Mesendoderm (in vitro differentiated cells): ENCODE results near the gene FSIP1.

Experiments
- DNase-seq: peaks from one replicate; pipeline ENCODE4 v3.0.0; 2013
- H2AK5ac ChIP-seq: 2 replicates; pipeline ENCODE4 v1.6.1; 2013; ENCODE audit warnings: low read length, inconsistent platforms
- H2BK120ac ChIP-seq: 2 replicates; pipeline ENCODE4 v1.6.1; 2013; ENCODE audit warnings: low read depth, mild to moderate bottlenecking, low read length, moderate library complexity, mixed read lengths
- H2BK15ac ChIP-seq: replicated peaks from 2 replicates; pipeline ENCODE4 v1.6.1; 2013; ENCODE audit warnings: low read depth, mild to moderate bottlenecking, moderate library complexity
- H2BK5ac ChIP-seq: 2 replicates; pipeline ENCODE4 v1.6.1; 2013; ENCODE audit warnings: low read length, inconsistent platforms
- H3K18ac ChIP-seq: 2 replicates; pipeline ENCODE4 v1.6.1; 2013; ENCODE audit warnings: mild to moderate bottlenecking, low read length, mixed read lengths
- H3K23ac ChIP-seq: one replicate; pipeline ENCODE4 v1.6.1; 2013; ENCODE audit warnings: low read length
- H3K27ac ChIP-seq: 2 replicates; pipeline ENCODE4 v1.5.1; 2013; ENCODE audit warnings: low read depth, mild to moderate bottlenecking, inconsistent platforms, low read length, moderate library complexity
- H3K27me3 ChIP-seq: 2 replicates; pipeline ENCODE4 v1.6.1; 2013; ENCODE audit warnings: low read length, control low read depth, mild to moderate bottlenecking, inconsistent platforms; ENCODE audit not compliant: insufficient read depth, poor library complexity
- H3K36me3 ChIP-seq: 2 replicates; pipeline ENCODE4 v1.6.1; 2013; ENCODE audit warnings: low read length, inconsistent platforms; ENCODE audit not compliant: control insufficient read depth, insufficient read depth
- H3K4ac ChIP-seq: one replicate; pipeline ENCODE4 v1.6.1; 2013; ENCODE audit warnings: low read depth, mild to moderate bottlenecking, low read length, moderate library complexity
- H3K4me1 ChIP-seq: 2 replicates; pipeline ENCODE4 v1.6.1; 2013; ENCODE audit warnings: low read depth, low read length, inconsistent platforms; ENCODE audit not compliant: control insufficient read depth
- H3K4me2 ChIP-seq: 2 replicates; pipeline ENCODE4 v1.6.1; 2013; ENCODE audit warnings: low read length
- H3K4me3 ChIP-seq: 2 replicates; pipeline ENCODE4 v1.5.1; 2013; ENCODE audit warnings: mild to moderate bottlenecking, low read length
- H3K56ac ChIP-seq: one replicate; pipeline ENCODE4 v1.6.1; 2013; ENCODE audit warnings: low read length
- H3K79me1 ChIP-seq: 2 replicates; pipeline ENCODE4 v1.6.1; 2013; ENCODE audit warnings: low read length, inconsistent platforms
- H3K79me2 ChIP-seq: 2 replicates; pipeline ENCODE4 v1.6.1; 2013; ENCODE audit warnings: mild to moderate bottlenecking, low read length; ENCODE audit not compliant: control insufficient read depth, insufficient read depth
- H3K9ac ChIP-seq: 2 replicates; pipeline ENCODE4 v1.6.1; 2013; ENCODE audit warnings: low read length, inconsistent platforms
- H4K5ac ChIP-seq: one replicate; pipeline ENCODE4 v1.6.1; 2013; ENCODE audit warnings: low read length
- H4K8ac ChIP-seq: one replicate; pipeline ENCODE4 v1.6.1; 2013; ENCODE audit warnings: low read depth, mild to moderate bottlenecking, control low read depth, low read length, moderate library complexity
- WGBS: extraction: QIAGEN DNeasy Blood & Tissue Kit; methylation state at CpG from one replicate; pipeline ENCODE4 v1.1.7; 2013; ENCODE audit warnings: low lambda C conversion rate, missing lambda C conversion rate; ENCODE audit not compliant: insufficient coverage; ENCODE audit errors: extremely low coverage; 5-methylcytosine and 5-hydroxymethylcytosine counted together

The FSIP1 gene

GRCh38 chr15:39665629-39666250, 116.9 kb downstream of the FSIP1 start:
- Histone ChIP-seq H2BK15ac (no peak overlapping the region), H3K27ac (no peak overlapping the region), H4K5ac (no peak overlapping the region)

DNA sequence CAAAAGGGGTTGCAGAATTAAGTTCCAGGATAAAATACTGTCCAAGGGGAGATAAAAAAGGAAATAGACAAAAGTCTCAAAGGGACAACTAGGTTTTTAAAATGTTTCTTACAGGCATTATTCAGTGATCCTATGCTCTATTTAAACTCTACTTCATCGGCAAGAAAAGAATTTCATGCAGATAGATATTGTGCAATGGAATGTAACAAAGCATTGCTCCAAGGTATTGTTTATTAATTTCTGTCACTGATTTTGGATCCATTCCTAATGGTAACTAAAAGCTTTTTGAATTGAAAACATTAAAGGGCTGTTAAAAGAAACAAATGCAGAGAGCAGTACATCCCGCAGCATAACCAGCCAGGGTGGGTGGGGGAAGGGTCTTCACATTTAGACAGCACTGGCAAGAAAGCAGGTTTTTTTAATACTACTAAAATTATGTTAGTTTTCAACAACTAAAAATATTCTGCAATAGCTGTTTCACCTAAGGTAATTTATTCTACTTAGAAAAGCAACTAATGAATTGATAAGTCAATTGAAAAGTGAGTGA, 118.9 kb downstream of the FSIP1 start:
- DNase-seq: no peak
- H3K36me3 ChIP-seq: no peaks in the 10 kb centered on the region
- no peak overlapping the region for H3K4ac ChIP-seq
- H4K8ac ChIP-seq: no peak overlapping the region
- no CpG with 5 or more reads among the region's 2 CpGs for WGBS
- H3K27me3 ChIP-seq: no peaks in the 10 kb centered on the region
- H3K9ac ChIP-seq: no peak overlapping the region
- H3K79me2 ChIP-seq: no peaks in the 10 kb centered on the region
- no peak overlapping the region for H3K56ac ChIP-seq
- no peak overlapping the region for H3K23ac ChIP-seq
- no peak overlapping the region for H3K4me2 ChIP-seq
- H3K4me3 ChIP-seq: no peak overlapping the region
- H3K27ac ChIP-seq: no peak overlapping the region
- H4K5ac ChIP-seq: no peak overlapping the region
- no peak overlapping the region for H2BK15ac ChIP-seq
- no peak overlapping the region for H2BK120ac ChIP-seq
- H3K18ac ChIP-seq: no peak overlapping the region
- H3K79me1 ChIP-seq: no peaks in the 10 kb centered on the region
- no peak overlapping the region for H2BK5ac ChIP-seq
- H2AK5ac ChIP-seq: no peak overlapping the region
- H3K4me1 ChIP-seq: peaks cover 6% of the 10 kb centered on the region

More at GRCh38 chr15:39665629-39666250, 116.9 kb downstream of the FSIP1 start:
- H3K79me2 ChIP-seq: no peaks in the 10 kb centered on the region
- no peak overlapping the region for H3K4ac ChIP-seq
- H3K27me3 ChIP-seq: no peaks in the 10 kb centered on the region
- H2AK5ac ChIP-seq: no peak overlapping the region
- no peak overlapping the region for H3K18ac ChIP-seq
- no peak overlapping the region for H4K8ac ChIP-seq
- no peak overlapping the region for H3K56ac ChIP-seq
- no peak overlapping the region for H2BK5ac ChIP-seq
- DNase-seq: no peak
- no CpG with 5 or more reads among the region's 4 CpGs for WGBS
- no peak overlapping the region for H3K4me2 ChIP-seq
- no peak overlapping the region for H3K9ac ChIP-seq
- no peak overlapping the region for H3K23ac ChIP-seq
- peaks cover 6% of the 10 kb centered on the region for H3K4me1 ChIP-seq
- H3K79me1 ChIP-seq: no peaks in the 10 kb centered on the region
- H3K4me3 ChIP-seq: no peak overlapping the region
- H2BK120ac ChIP-seq: no peak overlapping the region
- no peaks in the 10 kb centered on the region for H3K36me3 ChIP-seq

DNA sequence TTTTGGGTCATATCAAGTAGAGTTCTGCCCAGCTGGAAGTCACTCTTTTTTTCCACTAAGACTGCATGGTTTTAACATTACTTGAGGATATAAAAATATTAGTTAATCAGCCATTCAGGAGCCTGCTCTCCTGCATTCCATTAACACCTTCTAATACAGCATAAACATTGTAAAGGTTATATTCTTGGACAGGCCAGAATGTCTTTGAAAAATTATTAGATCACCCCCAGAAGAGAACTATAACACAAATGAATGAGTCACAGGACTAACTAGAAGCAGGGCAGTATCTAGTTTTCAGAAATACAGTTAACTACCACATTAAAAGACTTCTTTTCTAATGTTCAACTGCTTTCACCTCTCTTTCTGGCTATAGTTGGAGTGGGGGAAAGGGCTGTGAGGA, 120.9 kb downstream of the FSIP1 start:
- Histone ChIP-seq H2AK5ac (no peak overlapping the region), H3K4me1 (peaks cover under 1% of the 10 kb centered on the region), H2BK15ac (no peak overlapping the region), H3K4me3 (no peak overlapping the region), H3K27ac (no peak overlapping the region), H3K79me1 (no peaks in the 10 kb centered on the region), H3K36me3 (no peaks in the 10 kb centered on the region), H3K4me2 (no peak overlapping the region), H3K18ac (no peak overlapping the region), H4K5ac (no peak overlapping the region), H4K8ac (no peak overlapping the region), H3K27me3 (no peaks in the 10 kb centered on the region), H3K56ac (no peak overlapping the region), H3K9ac (no peak overlapping the region), H2BK120ac (no peak overlapping the region), H3K79me2 (no peaks in the 10 kb centered on the region), H2BK5ac (no peak overlapping the region), H3K4ac (no peak overlapping the region), H3K23ac (no peak overlapping the region)
- DNase-seq: no peak

DNA sequence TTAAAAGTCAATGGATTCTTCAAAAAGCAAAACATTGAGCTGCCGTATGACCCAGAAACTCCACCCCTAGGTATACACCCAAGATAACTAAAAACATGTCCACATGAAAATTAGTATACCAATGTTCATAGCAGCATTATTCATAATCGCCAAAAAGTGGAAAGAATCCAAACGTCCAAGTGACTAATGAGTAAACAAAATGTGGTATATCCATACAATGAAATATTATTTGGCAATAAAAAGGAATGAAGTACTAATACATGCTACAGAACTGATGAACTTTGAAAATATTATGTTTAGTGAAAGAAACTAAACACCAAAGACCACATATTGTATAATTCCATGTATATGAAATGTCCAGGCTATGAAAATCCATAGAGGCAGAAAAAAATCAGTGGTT, 123.9 kb downstream of the FSIP1 start:
- Histone ChIP-seq H4K5ac (no peak overlapping the region), H4K8ac (no peak overlapping the region), H3K56ac (no peak overlapping the region), H2BK5ac (no peak overlapping the region), H2BK120ac (no peak overlapping the region), H3K4me3 (no peak overlapping the region), H3K4me2 (no peak overlapping the region), H3K36me3 (no peaks in the 10 kb centered on the region), H3K4ac (no peak overlapping the region), H3K27me3 (no peaks in the 10 kb centered on the region), H2BK15ac (no peak overlapping the region), H3K9ac (no peak overlapping the region), H3K27ac (no peak overlapping the region), H3K79me1 (no peaks in the 10 kb centered on the region), H3K23ac (no peak overlapping the region), H2AK5ac (no peak overlapping the region), H3K79me2 (no peaks in the 10 kb centered on the region), H3K4me1 (no peaks in the 10 kb centered on the region), H3K18ac (no peak overlapping the region)
- WGBS: no CpG with 5 or more reads among the region's 3 CpGs
- no peak for DNase-seq

DNA sequence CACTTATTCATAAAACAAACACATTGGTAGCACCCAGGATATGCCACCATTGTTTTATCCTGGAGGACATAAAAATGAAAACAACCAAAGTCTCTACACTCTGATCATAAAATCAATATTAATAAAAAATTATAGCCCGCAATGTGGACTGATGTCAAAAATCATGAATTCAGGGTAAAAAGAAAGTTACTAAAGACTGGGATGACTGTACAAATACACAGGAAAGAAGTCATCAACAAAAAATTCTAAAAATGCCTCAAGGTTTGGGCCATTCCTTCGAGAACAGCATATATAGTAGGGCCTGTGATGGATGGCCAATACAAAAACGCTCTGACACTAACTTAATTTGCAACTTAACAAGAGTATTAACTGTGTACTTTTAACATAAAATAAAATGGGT, 125.0 kb downstream of the FSIP1 start:
- no peaks in the 10 kb centered on the region for H3K79me2 ChIP-seq
- no peak overlapping the region for H3K18ac ChIP-seq
- no peaks in the 10 kb centered on the region for H3K27me3 ChIP-seq
- no peak overlapping the region for H3K27ac ChIP-seq
- H3K9ac ChIP-seq: no peak overlapping the region
- H3K4me1 ChIP-seq: no peaks in the 10 kb centered on the region
- no peak overlapping the region for H2BK15ac ChIP-seq
- no peak overlapping the region for H3K56ac ChIP-seq
- no peak overlapping the region for H3K4ac ChIP-seq
- no peaks in the 10 kb centered on the region for H3K79me1 ChIP-seq
- H3K4me3 ChIP-seq: no peak overlapping the region
- no CpG with 5 or more reads among the region's 3 CpGs for WGBS
- H2BK5ac ChIP-seq: no peak overlapping the region
- H2BK120ac ChIP-seq: no peak overlapping the region
- H3K36me3 ChIP-seq: no peaks in the 10 kb centered on the region
- no peak overlapping the region for H3K23ac ChIP-seq
- DNase-seq: no peak
- no peak overlapping the region for H3K4me2 ChIP-seq
- no peak overlapping the region for H4K5ac ChIP-seq
- no peak overlapping the region for H2AK5ac ChIP-seq
- H4K8ac ChIP-seq: no peak overlapping the region

DNA sequence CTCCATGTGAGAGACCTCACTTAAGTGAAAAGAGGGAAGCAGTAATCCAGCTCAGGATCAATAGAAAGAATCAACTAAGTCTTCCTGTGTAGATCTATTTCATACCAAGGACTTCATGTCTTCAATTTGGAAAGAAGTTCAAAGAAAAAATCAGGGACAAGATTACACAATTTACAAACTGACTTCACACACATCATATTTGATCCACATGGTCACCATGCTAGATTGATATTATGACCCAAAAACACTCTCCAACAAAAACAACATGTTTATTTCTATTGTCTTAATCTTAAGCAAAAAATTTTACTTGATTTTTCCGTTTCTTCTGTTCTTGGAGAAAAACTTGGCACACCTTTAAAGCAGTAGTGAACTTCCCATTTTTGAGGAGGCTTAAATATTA, 125.5 kb downstream of the FSIP1 start:
- Histone ChIP-seq H3K4me2 (no peak overlapping the region), H3K36me3 (no peaks in the 10 kb centered on the region), H3K4ac (no peak overlapping the region), H3K4me1 (no peaks in the 10 kb centered on the region), H2BK15ac (no peak overlapping the region), H3K9ac (no peak overlapping the region), H2BK120ac (no peak overlapping the region), H3K79me2 (no peaks in the 10 kb centered on the region), H3K27me3 (no peaks in the 10 kb centered on the region), H3K79me1 (no peaks in the 10 kb centered on the region), H2BK5ac (no peak overlapping the region), H3K56ac (no peak overlapping the region), H3K18ac (no peak overlapping the region), H3K4me3 (no peak overlapping the region), H3K27ac (no peak overlapping the region), H3K23ac (no peak overlapping the region), H2AK5ac (no peak overlapping the region), H4K8ac (no peak overlapping the region), H4K5ac (no peak overlapping the region)
- no CpG with 5 or more reads among the region's 1 CpG for WGBS
- no peak for DNase-seq
